ENCODE results near the gene CSRP1.
"Not testable (repeated sequence)": the region's sequence is repeated elsewhere in the genome, so short reads cannot be mapped to it uniquely, and the experiment has no call there.

CSRP1 gene

GRCh38 chr1:201506557-201507359 is at the start of gene CSRP1:
TSS of gene CSRP1 (minus strand) at chr1:201507123. CDS start at chr1:201496303, 10,820 bp downstream.
- peak; percentile 24 for DNase-seq

- DNase-seq: no peak
Measured at GRCh38 chr1:201555593-201555945, 48.6 kb upstream of the CSRP1 start.

- DNase-seq: no peak
Measured at GRCh38 chr1:201554789-201555592, 48.1 kb upstream of the CSRP1 start.

- no peak for DNase-seq
Measured at GRCh38 chr1:201554190-201554600, 47.3 kb upstream of the CSRP1 start.

- DNase-seq: no peak
Measured at GRCh38 chr1:201553496-201554189, 46.7 kb upstream of the CSRP1 start.

- DNase-seq: no peak
Measured at GRCh38 chr1:201552941-201553351, 46.0 kb upstream of the CSRP1 start.

GRCh38 chr1:201551877-201552731 is 45.2 kb upstream of the CSRP1 start:
- no peak for DNase-seq

GRCh38 chr1:201551096-201551495 is 44.2 kb upstream of the CSRP1 start:
- DNase-seq: no peak

- not testable (repeated sequence) for DNase-seq
Measured at GRCh38 chr1:201549522-201549921, 42.6 kb upstream of the CSRP1 start.

GRCh38 chr1:201545851-201546492 is 39.0 kb upstream of the CSRP1 start:
- DNase-seq: no peak

- no peak for DNase-seq
Measured at GRCh38 chr1:201544710-201545109, 37.8 kb upstream of the CSRP1 start.

- DNase-seq: no peak
Measured at GRCh38 chr1:201543871-201544642, 37.1 kb upstream of the CSRP1 start.

- no peak for DNase-seq
Measured at GRCh38 chr1:201542309-201543035, 35.5 kb upstream of the CSRP1 start.

GRCh38 chr1:201540846-201541735 is 34.2 kb upstream of the CSRP1 start:
- no peak for DNase-seq

- peak; percentile 55 for DNase-seq
Measured at GRCh38 chr1:201539561-201540431, 32.9 kb upstream of the CSRP1 start.

- peak; percentile 40 for DNase-seq
Measured at GRCh38 chr1:201538612-201539551, 32.0 kb upstream of the CSRP1 start, which contains the start of gene NAV1. TSS of gene NAV1 (plus strand) at chr1:201539127. CDS start at chr1:201622885, 83,758 bp downstream.
